SU-DHL-6 (cell line): Measurements from ENCODE around the gene OR9Q1.

ENCODE experiments used
- H2AFZ ChIP-seq: fragments of 200-600 bp; sonication (generic); 2 replicates; pipeline ENCODE4 v1.6.1; 2014; ENCODE audit warnings: low read depth, mild to moderate bottlenecking, moderate library complexity, mixed read lengths, antibody characterized with exemption, low read length; ENCODE audit not compliant: severe bottlenecking
- H3F3A ChIP-seq: fragments of 200-600 bp; shearing (Covaris generic); 2 replicates; pipeline ENCODE4 v1.6.0; 2016; ENCODE audit warnings: antibody characterized with exemption, mild to moderate bottlenecking; ENCODE audit not compliant: insufficient read depth
- H3K27ac ChIP-seq: fragments of 200-600 bp; sonication (generic); 2 replicates; pipeline ENCODE4 v1.5.1; 2016; ENCODE audit warnings: low read depth, mild to moderate bottlenecking, low read length, moderate library complexity, mixed read lengths
- H3K27me3 ChIP-seq: fragments of 200-600 bp; sonication (generic), shearing (Covaris generic); 2 replicates; pipeline ENCODE4 v1.6.0; 2014; ENCODE audit warnings: mild to moderate bottlenecking, low read length
- H3K36me3 ChIP-seq: fragments of 200-600 bp; sonication (generic); 2 replicates; pipeline ENCODE4 v1.6.1; 2014; ENCODE audit warnings: mild to moderate bottlenecking, low read length, mixed read lengths
- H3K4me2 ChIP-seq: fragments of 300-600, 200-600 bp; shearing (Covaris generic), sonication (generic); 2 replicates; pipeline ENCODE4 v1.6.0; 2014; ENCODE audit warnings: low read length, low read depth, mild to moderate bottlenecking; ENCODE audit not compliant: poor library complexity, severe bottlenecking
- H3K4me3 ChIP-seq: fragments of 200-600 bp; sonication (generic); 2 replicates; pipeline ENCODE4 v1.5.1; 2014; ENCODE audit warnings: antibody characterized with exemption, low read length, mild to moderate bottlenecking, mixed read lengths; ENCODE audit not compliant: insufficient read depth, poor library complexity, severe bottlenecking
- H3K79me2 ChIP-seq: fragments of 200-600 bp; sonication (generic); 2 replicates; pipeline ENCODE4 v1.6.1; 2014; ENCODE audit warnings: mild to moderate bottlenecking, low read length, moderate library complexity; ENCODE audit not compliant: insufficient read depth
- H3K9ac ChIP-seq: fragments of 200-600 bp; sonication (generic); 2 replicates; pipeline ENCODE4 v1.7.0; 2014; ENCODE audit warnings: mild to moderate bottlenecking, low read length
- H3K9me2 ChIP-seq: fragments of 200-600 bp; sonication (generic); replicated peaks from 2 replicates; pipeline ENCODE4 v1.6.1; 2014; ENCODE audit warnings: low read length; ENCODE audit not compliant: insufficient read depth
- H3K9me3 ChIP-seq: fragments of 200-600 bp; sonication (generic); 2 replicates; pipeline ENCODE4 v1.6.1; 2014; ENCODE audit warnings: low read length, mixed read lengths; ENCODE audit not compliant: insufficient read depth
- H4K20me1 ChIP-seq: fragments of 200-600 bp; sonication (generic); 2 replicates; pipeline ENCODE4 v1.6.1; 2014; ENCODE audit warnings: low read depth, mild to moderate bottlenecking, antibody characterized with exemption, low read length, moderate library complexity, mixed read lengths
- CTCF ChIP-seq: fragments of 200-600 bp; sonication (generic); IDR thresholded peaks from one replicate; pipeline ENCODE4 v1.5.1; 2017; ENCODE audit warnings: antibody characterized with exemption, mild to moderate bottlenecking, low read length, moderate library complexity; ENCODE audit not compliant: insufficient read depth, poor library complexity, severe bottlenecking
- EZH2phosphoT487 ChIP-seq: fragments of 200-600 bp; sonication (generic), shearing (Covaris generic); conservative IDR thresholded peaks from 2 replicates; pipeline ENCODE4 v1.6.1; 2018; ENCODE audit warnings: mild to moderate bottlenecking, antibody characterized with exemption, low read length, moderate library complexity, mixed read lengths

The OR9Q1 gene

GRCh38 chr11:58057481-58057880, 33.8 kb downstream of the OR9Q1 start:
- Histone ChIP-seq H2AFZ (no peak overlapping the region), H3K36me3 (no peaks in the 10 kb centered on the region), H3K9ac (no peak overlapping the region), H3K27me3 (no peaks in the 10 kb centered on the region), H3K9me2 (no peaks in the 10 kb centered on the region), H3K4me3 (no peak overlapping the region), H3F3A (no peaks in the 10 kb centered on the region), H3K4me2 (no peak overlapping the region), H3K27ac (no peak overlapping the region), H3K9me3 (no peaks in the 10 kb centered on the region), H4K20me1 (no peaks in the 10 kb centered on the region), H3K79me2 (no peaks in the 10 kb centered on the region)
- TF ChIP-seq CTCF (no peak), EZH2phosphoT487 (no peak)

- no peaks in the 10 kb centered on the region for H3K9me3 ChIP-seq
- no peak overlapping the region for H3K9ac ChIP-seq
- H3F3A ChIP-seq: no peaks in the 10 kb centered on the region
- no peak for TF ChIP-seq CTCF
- no peak for TF ChIP-seq EZH2phosphoT487
- H3K4me2 ChIP-seq: no peak overlapping the region
- H4K20me1 ChIP-seq: no peaks in the 10 kb centered on the region
- H3K79me2 ChIP-seq: no peaks in the 10 kb centered on the region
- H2AFZ ChIP-seq: no peak overlapping the region
- no peaks in the 10 kb centered on the region for H3K9me2 ChIP-seq
- H3K4me3 ChIP-seq: no peak overlapping the region
- H3K27ac ChIP-seq: no peak overlapping the region
- H3K27me3 ChIP-seq: no peaks in the 10 kb centered on the region
- no peaks in the 10 kb centered on the region for H3K36me3 ChIP-seq
These were observed 34.8 kb downstream of the OR9Q1 start for GRCh38 chr11:58058276-58059006.

- Histone ChIP-seq H3K36me3 (no peaks in the 10 kb centered on the region), H3K9me2 (no peaks in the 10 kb centered on the region), H4K20me1 (no peaks in the 10 kb centered on the region), H3K79me2 (no peaks in the 10 kb centered on the region), H3K27ac (no peak overlapping the region), H3F3A (no peaks in the 10 kb centered on the region), H3K27me3 (no peaks in the 10 kb centered on the region), H3K9me3 (no peaks in the 10 kb centered on the region), H2AFZ (no peak overlapping the region), H3K9ac (no peak overlapping the region), H3K4me2 (no peak overlapping the region), H3K4me3 (no peak overlapping the region)
- TF ChIP-seq EZH2phosphoT487 (no peak), CTCF (no peak)
These were observed 35.3 kb downstream of the OR9Q1 start for GRCh38 chr11:58059007-58059350.
